NB4 (cell line): ENCODE measurements around the gene PCDHGC5.

Experiments used
- DNase-seq: peaks from one replicate; pipeline ENCODE4 v3.0.0; 2010; ENCODE audit warnings: low read depth
- H3K4me3 ChIP-seq: one replicate; pipeline ENCODE4 v1.5.1; 2011; ENCODE audit warnings: mild to moderate bottlenecking, low read depth, low read length, moderate library complexity
- CTCF ChIP-seq: IDR thresholded peaks from one replicate; pipeline ENCODE4 v1.5.1; 2012; ENCODE audit warnings: low read depth, low read length
- MAX ChIP-seq: IDR thresholded peaks from 2 replicates; pipeline ENCODE4 v1.6.1; 2011; ENCODE audit warnings: low read depth, low read length
- MYC ChIP-seq: IDR thresholded peaks from 2 replicates; pipeline ENCODE4 v1.6.1; 2011; ENCODE audit warnings: low read depth, low read length
- POLR2A ChIP-seq: IDR thresholded peaks from 2 replicates; pipeline ENCODE4 v1.6.1; 2011; ENCODE audit warnings: mild to moderate bottlenecking; ENCODE audit not compliant: insufficient read length; ENCODE audit errors: extremely low read depth

Gene PCDHGC5

GRCh38 chr5:141528291-141528984 is 39.6 kb downstream of the PCDHGC5 start:
- no peak for DNase-seq
- no peak overlapping the region for H3K4me3 ChIP-seq
- TF ChIP-seq CTCF (no peak), MAX (no peak), MYC (no peak), POLR2A (no peak)

- TF ChIP-seq CTCF (no peak), MAX (no peak), MYC (no peak), POLR2A (no peak)
- no peak for DNase-seq
- H3K4me3 ChIP-seq: no peak overlapping the region
Measured at GRCh38 chr5:141529002-141529401, 40.1 kb downstream of the PCDHGC5 start.

GRCh38 chr5:141529873-141530272 is 41.0 kb downstream of the PCDHGC5 start:
- no peak for TF ChIP-seq CTCF
- no peak for TF ChIP-seq MAX
- TF ChIP-seq MYC: no peak
- no peak for TF ChIP-seq POLR2A
- no peak for DNase-seq
- H3K4me3 ChIP-seq: no peak overlapping the region

- H3K4me3 ChIP-seq: no peak overlapping the region
- TF ChIP-seq POLR2A: no peak
- TF ChIP-seq MAX: no peak
- no peak for TF ChIP-seq CTCF
- TF ChIP-seq MYC: no peak
- DNase-seq: no peak
Measured at GRCh38 chr5:141532726-141533125, 43.8 kb downstream of the PCDHGC5 start.

- TF ChIP-seq POLR2A (no peak), CTCF (no peak), MYC (no peak), MAX (no peak)
- no peak overlapping the region for H3K4me3 ChIP-seq
- no peak for DNase-seq
Measured at GRCh38 chr5:141533897-141534296, 45.0 kb downstream of the PCDHGC5 start.

- no peak for DNase-seq
- TF ChIP-seq POLR2A (no peak), MYC (no peak), MAX (no peak), CTCF (no peak)
Measured at GRCh38 chr5:141534492-141535213, 45.8 kb downstream of the PCDHGC5 start.

More at GRCh38 chr5:141534492-141535213, 45.8 kb downstream of the PCDHGC5 start:
- no peak overlapping the region for H3K4me3 ChIP-seq
